AG10803 (cell line): ENCODE data around the gene HIPK3.
A peak's percentile ranks its signal among the peaks of the same experiment; 100 is the strongest.

Experiments used
- DNase-seq: peaks from one replicate; pipeline ENCODE4 v3.0.0; 2010; ENCODE audit warnings: low read depth
- H3K4me3 ChIP-seq: 2 replicates; pipeline ENCODE4 v1.5.1; 2011; ENCODE audit warnings: mild to moderate bottlenecking, low read length, control low read depth
- TF ChIP-seq, protein P1 (sequence below): conservative IDR thresholded peaks from 2 replicates; pipeline ENCODE4 v1.5.1; 2011; ENCODE audit warnings: mild to moderate bottlenecking, low read length, control low read depth, inconsistent platforms

Gene HIPK3

DNA sequence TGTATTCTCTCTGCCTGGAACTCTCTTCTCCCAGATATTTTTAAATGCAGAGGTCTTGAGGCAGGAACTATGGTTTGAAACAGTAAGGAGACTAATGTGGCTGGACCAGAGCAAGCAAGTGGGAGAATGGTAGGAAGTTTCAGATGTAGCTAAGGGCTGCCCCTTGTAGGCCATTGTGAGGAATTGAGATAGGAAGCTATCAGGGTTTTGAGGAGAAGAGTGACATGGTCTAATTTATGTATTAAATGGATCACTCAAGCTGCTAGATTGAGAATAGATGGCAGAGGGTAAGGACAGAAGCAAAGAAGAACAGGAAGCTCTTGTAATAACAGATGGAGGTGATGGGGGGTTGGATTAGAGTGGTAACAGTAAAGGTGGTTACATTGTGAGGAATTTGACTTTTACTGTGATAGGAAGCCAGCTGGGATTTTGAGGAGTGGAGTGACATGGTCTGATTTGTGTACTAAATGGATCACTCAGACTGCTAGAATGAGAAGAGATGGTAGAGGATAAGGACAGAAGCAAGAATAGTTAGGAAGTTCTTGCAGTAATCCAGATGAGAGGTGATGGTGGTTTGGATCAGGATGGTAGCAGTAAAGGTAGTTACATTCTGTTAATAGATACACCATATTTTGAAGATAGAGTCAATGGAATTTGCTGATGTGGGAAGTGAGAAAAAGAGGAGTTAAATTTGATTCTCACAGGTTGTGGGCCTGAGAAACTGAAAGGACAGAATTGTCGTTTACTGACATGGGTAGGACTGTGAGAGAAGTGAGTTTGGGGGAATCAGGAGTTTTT, 63.0 kb downstream of the HIPK3 start:
- TF ChIP-seq, protein P1, sequence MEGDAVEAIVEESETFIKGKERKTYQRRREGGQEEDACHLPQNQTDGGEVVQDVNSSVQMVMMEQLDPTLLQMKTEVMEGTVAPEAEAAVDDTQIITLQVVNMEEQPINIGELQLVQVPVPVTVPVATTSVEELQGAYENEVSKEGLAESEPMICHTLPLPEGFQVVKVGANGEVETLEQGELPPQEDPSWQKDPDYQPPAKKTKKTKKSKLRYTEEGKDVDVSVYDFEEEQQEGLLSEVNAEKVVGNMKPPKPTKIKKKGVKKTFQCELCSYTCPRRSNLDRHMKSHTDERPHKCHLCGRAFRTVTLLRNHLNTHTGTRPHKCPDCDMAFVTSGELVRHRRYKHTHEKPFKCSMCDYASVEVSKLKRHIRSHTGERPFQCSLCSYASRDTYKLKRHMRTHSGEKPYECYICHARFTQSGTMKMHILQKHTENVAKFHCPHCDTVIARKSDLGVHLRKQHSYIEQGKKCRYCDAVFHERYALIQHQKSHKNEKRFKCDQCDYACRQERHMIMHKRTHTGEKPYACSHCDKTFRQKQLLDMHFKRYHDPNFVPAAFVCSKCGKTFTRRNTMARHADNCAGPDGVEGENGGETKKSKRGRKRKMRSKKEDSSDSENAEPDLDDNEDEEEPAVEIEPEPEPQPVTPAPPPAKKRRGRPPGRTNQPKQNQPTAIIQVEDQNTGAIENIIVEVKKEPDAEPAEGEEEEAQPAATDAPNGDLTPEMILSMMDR = no peak
- no peak for DNase-seq
- no peak overlapping the region for H3K4me3 ChIP-seq

DNA sequence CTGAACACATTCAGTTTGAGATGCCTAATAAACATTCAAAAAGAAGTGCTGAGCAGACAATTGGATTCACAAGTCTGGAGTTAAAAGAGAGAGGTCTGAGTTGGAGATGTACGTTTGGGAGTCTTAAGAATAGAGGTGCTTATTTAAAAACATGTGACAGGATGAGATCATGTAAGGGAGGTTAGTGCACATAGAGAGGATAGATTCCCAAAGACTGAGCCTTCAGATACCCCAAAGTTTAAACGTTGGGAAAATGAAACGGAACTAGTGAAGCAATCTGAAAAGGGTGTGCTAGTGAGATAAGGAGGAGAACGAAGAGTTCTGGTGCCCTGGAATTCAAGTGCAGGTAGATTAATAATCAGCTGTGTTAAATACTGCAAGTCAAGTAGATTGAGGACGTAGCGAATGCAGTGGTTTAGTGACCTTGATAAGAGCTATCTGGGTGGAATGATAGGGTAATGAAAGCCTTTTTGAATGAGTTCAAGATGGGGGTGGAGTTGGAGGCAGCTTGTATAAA, 63.7 kb downstream of the HIPK3 start:
- DNase-seq = no peak
- TF ChIP-seq, protein P1 = no peak
- H3K4me3 ChIP-seq = no peak overlapping the region

DNA sequence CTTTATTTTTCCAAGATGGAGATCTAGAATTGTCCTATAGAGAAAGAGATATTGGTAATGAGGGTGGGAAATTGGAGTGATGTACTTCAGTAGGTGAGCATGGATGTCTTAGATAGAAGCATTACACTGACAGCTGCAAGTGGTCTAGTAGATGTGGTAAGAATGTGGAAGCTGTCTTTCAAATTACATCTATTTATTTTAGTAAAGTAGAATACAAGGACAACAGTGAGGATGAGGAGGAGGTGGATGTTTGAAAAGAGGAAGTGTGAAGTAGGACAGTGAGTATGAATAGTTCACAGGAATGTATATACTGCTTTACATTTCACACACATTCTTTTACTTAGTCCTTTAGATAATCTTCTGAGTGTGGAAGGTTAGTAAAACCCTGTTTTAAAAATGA, 64.2 kb downstream of the HIPK3 start:
- H3K4me3 ChIP-seq = no peak overlapping the region
- TF ChIP-seq, protein P1 = no peak
- DNase-seq = no peak

DNA sequence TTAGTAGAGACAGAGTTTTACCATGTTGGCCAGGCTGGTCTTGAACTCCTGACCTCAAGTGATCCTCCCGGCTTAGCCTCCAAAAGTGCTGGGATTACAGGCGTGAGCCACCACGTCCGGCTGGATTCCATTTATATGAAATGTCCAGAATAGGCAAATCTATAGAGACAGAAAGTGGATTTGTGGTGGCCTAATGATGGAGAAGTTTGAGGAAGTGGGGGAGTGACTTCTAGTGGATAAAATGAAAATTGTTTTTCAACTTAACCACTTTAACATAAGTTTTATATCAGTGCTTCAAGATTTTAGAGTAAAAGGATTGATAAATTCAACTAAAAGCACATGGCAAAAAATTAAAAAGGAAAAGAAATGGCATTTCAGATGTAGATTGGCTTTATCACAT, 66.2 kb downstream of the HIPK3 start:
- TF ChIP-seq, protein P1 = 0 out of 2 replicates have a peak, but pooled peaks have one; percentile 5
- DNase-seq = no peak
- no peak overlapping the region for H3K4me3 ChIP-seq

DNA sequence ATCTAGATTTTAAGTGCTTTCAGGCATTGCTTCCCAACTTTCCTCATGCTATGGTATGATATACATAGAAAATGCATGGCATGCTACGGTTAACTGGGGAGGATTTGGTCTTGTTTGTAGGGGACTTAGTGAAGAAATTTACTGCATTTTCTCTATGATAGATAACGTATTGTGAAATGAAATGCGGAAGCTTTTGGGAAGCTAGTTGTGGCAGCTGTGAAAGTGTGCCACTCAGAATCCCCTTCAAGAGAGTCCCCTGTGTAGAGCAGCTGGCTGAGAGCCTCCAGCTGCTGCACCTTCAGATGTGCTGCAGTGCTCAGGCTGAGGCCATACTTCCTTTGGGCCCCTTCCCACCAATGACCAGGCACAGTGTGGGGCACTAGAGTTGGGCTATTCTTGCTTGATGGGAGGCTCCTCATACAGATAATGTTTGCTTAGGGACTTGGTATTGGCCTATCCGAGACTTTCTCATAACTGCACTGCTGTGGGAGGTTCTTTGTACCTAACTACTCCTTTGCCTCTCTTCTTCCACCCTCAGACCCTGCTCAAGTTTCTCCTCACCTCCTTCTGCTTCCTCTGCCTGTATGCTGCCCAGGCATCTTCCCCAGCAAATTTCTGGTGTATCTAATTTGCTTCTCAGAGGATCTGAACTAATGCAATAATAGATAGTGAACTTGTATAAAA, 67.3 kb downstream of the HIPK3 start:
- DNase-seq = no peak
- H3K4me3 ChIP-seq = no peak overlapping the region
- TF ChIP-seq, protein P1 = no peak

DNA sequence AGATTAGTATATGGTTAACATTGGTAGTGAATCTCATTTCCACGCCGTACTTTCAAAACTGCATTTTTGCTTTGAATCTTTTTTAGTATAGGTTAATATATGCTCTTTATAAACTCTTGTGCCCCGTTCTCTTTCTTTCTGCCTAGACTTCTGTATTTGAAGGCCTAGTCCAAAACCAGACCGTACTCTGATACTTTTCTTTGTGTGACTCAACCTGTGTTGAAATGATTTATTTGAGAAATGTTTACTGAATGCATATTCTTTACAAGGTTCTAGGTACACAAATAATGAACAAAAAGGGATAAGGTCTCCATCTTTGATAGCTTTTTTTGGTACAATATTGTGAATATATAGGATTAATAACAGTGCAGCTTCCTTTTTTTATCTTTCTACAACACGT, 68.3 kb downstream of the HIPK3 start:
- TF ChIP-seq, protein P1 = no peak
- H3K4me3 ChIP-seq = no peak overlapping the region
- peak; percentile 19 for DNase-seq
